Osteoblast (primary cell): ENCODE measurements around the gene COL25A1. TPM values are rescaled to one million over a fixed set of nuclear protein-coding genes. Genes with fewer than 3 reads are reported as not detected.

Experiments used
- DNase-seq: peaks from one replicate; pipeline ENCODE4 v3.0.0; 2011; ENCODE audit warnings: low spot score, mixed read lengths; ENCODE audit not compliant: insufficient read length; ENCODE audit errors: missing footprints
- H2AFZ ChIP-seq: 2 replicates; pipeline ENCODE4 v1.6.0; 2011; ENCODE audit warnings: mild to moderate bottlenecking, low read length
- H3K27ac ChIP-seq: 2 replicates; pipeline ENCODE4 v1.5.1; 2011; ENCODE audit warnings: mild to moderate bottlenecking, low read depth, low read length, moderate library complexity
- H3K27me3 ChIP-seq: 2 replicates; pipeline ENCODE4 v1.6.0; 2012; ENCODE audit warnings: mild to moderate bottlenecking, control low read depth, inconsistent platforms, low read length, moderate library complexity; ENCODE audit not compliant: insufficient read depth
- H3K36me3 ChIP-seq: 2 replicates; pipeline ENCODE4 v1.5.1; 2011; ENCODE audit warnings: mild to moderate bottlenecking, low read length, control low read depth, moderate library complexity; ENCODE audit not compliant: insufficient read depth
- H3K4me1 ChIP-seq: 2 replicates; pipeline ENCODE4 v1.5.1; 2011; ENCODE audit warnings: mild to moderate bottlenecking, low read length, control low read depth, moderate library complexity; ENCODE audit not compliant: insufficient read depth
- H3K4me2 ChIP-seq: 2 replicates; pipeline ENCODE4 v1.6.0; 2011; ENCODE audit warnings: mild to moderate bottlenecking, low read length; ENCODE audit not compliant: insufficient read depth
- H3K4me3 ChIP-seq: fragments of 200-600 bp; sonication (generic); 3 replicates; pipeline ENCODE4 v1.5.1; 2012; ENCODE audit warnings: mild to moderate bottlenecking, low read length, inconsistent platforms; ENCODE audit not compliant: insufficient read depth
- H3K79me2 ChIP-seq: 2 replicates; pipeline ENCODE4 v1.6.0; 2012; ENCODE audit warnings: mild to moderate bottlenecking, low read length, control low read depth, inconsistent platforms; ENCODE audit not compliant: insufficient read depth
- H3K9me3 ChIP-seq: 2 replicates; pipeline ENCODE4 v1.5.1; 2011; ENCODE audit warnings: low read depth, low read length, control low read depth
- H4K20me1 ChIP-seq: 2 replicates; pipeline ENCODE4 v1.6.0; 2012; ENCODE audit warnings: mild to moderate bottlenecking, low read length, control low read depth; ENCODE audit not compliant: insufficient read depth
- total RNA-seq: library from RNA; depleted of rRNA; stranded (reverse); fragments of >200 nt; gene quantifications from 2 replicates; pipeline ENCODE4 v1.2.3, GENCODE V29; 2012
- TF ChIP-seq, protein P1 (sequence below): IDR thresholded peaks from 2 replicates; pipeline ENCODE4 v1.5.1; 2011; ENCODE audit warnings: mild to moderate bottlenecking, low read depth, low read length, moderate library complexity; ENCODE audit errors: extremely low read depth

COL25A1 gene
- total RNA-seq, 1 donor = 1.4 TPM

DNA sequence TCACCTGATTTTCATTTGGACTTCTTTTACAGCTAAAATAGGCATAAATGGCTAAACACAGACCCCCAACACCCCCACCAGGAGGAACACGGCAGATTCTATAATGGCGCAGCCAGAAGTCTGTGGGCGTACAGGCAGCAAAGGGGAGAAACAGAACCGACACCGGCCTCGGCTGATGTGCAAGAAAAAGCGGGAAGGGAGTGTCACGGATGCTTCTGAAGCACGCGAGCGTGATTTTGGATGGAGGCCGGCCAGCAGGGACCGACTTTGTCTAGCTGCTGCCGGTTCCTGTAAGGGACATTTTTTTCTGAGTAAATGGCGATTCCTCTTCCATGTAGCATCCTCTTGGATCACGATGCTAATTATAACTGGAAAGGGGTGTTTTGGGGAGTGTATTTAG, 514.7 kb downstream of the COL25A1 start:
- Histone ChIP-seq H3K9me3 (no peaks in the 10 kb centered on the region), H3K4me2 (no peak overlapping the region), H2AFZ (no peak overlapping the region), H3K36me3 (no peaks in the 10 kb centered on the region), H3K27ac (no peak overlapping the region), H3K4me1 (no peaks in the 10 kb centered on the region), H3K79me2 (no peaks in the 10 kb centered on the region), H3K4me3 (no peak overlapping the region), H3K27me3 (no peaks in the 10 kb centered on the region), H4K20me1 (no peaks in the 10 kb centered on the region)
- no peak for DNase-seq
- TF ChIP-seq, protein P1, sequence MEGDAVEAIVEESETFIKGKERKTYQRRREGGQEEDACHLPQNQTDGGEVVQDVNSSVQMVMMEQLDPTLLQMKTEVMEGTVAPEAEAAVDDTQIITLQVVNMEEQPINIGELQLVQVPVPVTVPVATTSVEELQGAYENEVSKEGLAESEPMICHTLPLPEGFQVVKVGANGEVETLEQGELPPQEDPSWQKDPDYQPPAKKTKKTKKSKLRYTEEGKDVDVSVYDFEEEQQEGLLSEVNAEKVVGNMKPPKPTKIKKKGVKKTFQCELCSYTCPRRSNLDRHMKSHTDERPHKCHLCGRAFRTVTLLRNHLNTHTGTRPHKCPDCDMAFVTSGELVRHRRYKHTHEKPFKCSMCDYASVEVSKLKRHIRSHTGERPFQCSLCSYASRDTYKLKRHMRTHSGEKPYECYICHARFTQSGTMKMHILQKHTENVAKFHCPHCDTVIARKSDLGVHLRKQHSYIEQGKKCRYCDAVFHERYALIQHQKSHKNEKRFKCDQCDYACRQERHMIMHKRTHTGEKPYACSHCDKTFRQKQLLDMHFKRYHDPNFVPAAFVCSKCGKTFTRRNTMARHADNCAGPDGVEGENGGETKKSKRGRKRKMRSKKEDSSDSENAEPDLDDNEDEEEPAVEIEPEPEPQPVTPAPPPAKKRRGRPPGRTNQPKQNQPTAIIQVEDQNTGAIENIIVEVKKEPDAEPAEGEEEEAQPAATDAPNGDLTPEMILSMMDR = no peak

DNA sequence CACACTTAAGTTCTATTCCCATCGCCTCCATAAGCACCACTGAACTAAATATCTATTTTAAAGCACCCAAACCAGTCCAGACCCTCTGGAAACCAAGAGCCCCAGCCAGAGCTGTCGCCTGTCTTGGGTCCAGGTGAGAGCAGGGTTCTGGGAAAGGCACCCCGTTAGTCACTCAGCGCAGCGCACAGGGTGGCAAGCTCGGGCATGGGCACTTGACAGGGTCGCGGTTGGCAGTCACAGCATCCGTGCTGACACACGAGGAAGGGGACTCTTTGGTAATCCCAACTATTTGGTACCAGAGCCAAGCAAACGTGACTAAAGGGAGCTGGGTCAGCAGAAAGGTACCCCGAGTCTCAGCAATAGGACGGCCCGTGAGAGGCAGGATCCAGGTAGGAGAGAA, 515.4 kb downstream of the COL25A1 start:
- H3K27me3 ChIP-seq = no peaks in the 10 kb centered on the region
- no peak overlapping the region for H3K4me2 ChIP-seq
- DNase-seq = no peak
- H3K4me1 ChIP-seq = no peaks in the 10 kb centered on the region
- no peak overlapping the region for H2AFZ ChIP-seq
- H3K4me3 ChIP-seq = no peak overlapping the region
- H4K20me1 ChIP-seq = no peaks in the 10 kb centered on the region
- H3K79me2 ChIP-seq = no peaks in the 10 kb centered on the region
- no peak overlapping the region for H3K27ac ChIP-seq
- TF ChIP-seq, protein P1 = no peak
- H3K36me3 ChIP-seq = no peaks in the 10 kb centered on the region
- no peaks in the 10 kb centered on the region for H3K9me3 ChIP-seq

DNA sequence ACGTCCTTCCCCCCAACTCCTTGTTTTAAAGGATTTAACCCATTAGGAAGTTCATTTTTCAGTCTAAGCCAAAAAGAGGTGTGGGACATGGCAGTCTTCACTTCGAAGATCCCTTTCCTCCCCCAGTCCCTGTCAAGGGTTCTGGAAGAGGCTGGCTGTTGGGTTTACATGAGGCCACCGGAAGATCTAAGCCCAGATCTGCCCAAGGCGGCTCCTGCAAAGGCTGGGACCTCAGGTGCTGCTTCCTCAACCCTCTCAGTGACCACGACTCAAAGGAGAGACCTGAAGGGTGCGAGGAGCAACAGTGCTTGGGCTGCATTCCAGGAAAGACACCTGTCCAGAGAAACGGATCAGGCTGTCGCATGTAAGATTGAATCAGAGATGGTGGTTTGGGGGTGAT, 516.1 kb downstream of the COL25A1 start:
- Histone ChIP-seq H3K4me1 (no peaks in the 10 kb centered on the region), H3K27ac (no peak overlapping the region), H3K27me3 (no peaks in the 10 kb centered on the region), H3K36me3 (no peaks in the 10 kb centered on the region), H3K4me3 (no peak overlapping the region), H3K79me2 (no peaks in the 10 kb centered on the region), H3K4me2 (no peak overlapping the region), H4K20me1 (no peaks in the 10 kb centered on the region), H2AFZ (no peak overlapping the region), H3K9me3 (no peaks in the 10 kb centered on the region)
- no peak for DNase-seq
- TF ChIP-seq, protein P1 = no peak

DNA sequence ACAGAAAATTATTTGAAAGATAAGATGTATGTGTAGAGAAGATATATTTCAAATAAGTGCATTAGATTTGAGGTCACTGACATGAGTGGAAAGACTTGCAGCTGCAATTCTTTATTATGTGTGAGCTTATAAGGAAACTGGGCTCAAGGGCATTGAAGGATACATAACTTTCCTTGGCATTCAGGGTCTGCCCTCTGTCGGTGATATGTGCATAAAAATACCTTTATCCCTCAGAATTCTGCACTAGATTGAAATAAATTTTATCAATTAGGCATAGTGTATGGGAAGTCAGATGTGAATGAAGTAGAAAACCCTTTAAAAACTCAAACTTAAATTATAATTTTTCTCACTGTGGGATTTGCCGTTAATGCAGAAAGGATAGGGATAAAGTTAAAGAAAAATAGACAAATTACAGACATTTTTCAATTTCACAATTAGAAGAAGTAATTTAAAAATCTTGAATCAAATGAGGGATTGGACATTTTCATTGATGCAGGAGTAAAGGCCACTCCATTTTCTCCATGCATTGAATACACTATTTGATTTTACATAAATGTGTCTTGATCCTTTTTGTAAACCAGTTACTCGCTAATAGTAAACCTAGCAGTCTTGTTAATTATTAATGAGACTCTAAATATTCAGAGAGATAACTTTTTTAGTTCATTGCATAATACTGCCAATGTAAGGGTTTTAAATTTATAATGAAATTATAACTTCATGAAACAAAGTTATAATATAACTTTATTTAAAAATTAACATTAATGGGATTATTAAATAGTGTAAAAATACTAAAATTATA, 518.6 kb downstream of the COL25A1 start:
- DNase-seq = no peak
- Histone ChIP-seq H3K4me1 (no peaks in the 10 kb centered on the region), H3K79me2 (no peaks in the 10 kb centered on the region), H2AFZ (no peak overlapping the region), H4K20me1 (no peaks in the 10 kb centered on the region), H3K27me3 (no peaks in the 10 kb centered on the region), H3K9me3 (no peaks in the 10 kb centered on the region), H3K27ac (no peak overlapping the region), H3K4me2 (no peak overlapping the region), H3K36me3 (no peaks in the 10 kb centered on the region), H3K4me3 (no peak overlapping the region)
- TF ChIP-seq, protein P1 = peak; percentile 33
